Pancreas (tissue), 10 donors: ENCODE data around the gene TICAM2. TPM values are rescaled to one million over a fixed set of nuclear protein-coding genes. Genes with fewer than 3 reads are reported as not detected.

Source experiments
- ATAC-seq, 4 donors: fragments of 200-7000 bp; cut with Tn5 transposase; one replicate each; pipeline versions ENCODE4 v1.8.0 to v1.9.1; 2020; ENCODE audit warnings: mild to moderate bottlenecking in 4 of 4, moderate library complexity in 4 of 4
- DNase-seq, 6 donors: peaks; one replicate each; pipeline ENCODE4 v3.0.0-alpha.2; 2020
- FAIRE-seq: peaks from 2 replicates; lab custom pipeline; 2012; peaks lifted over from hg19 to GRCh38; lab: Jason Lieb, UNC
- H3K27ac ChIP-seq, 4 donors: fragments of 200-600 bp; sonication (generic); 1 replicate in 3 of 4; 2 replicates in 1 of 4; pipeline versions ENCODE4 v1.5.0 to v1.8.0; 2020
- H3K27me3 ChIP-seq, 4 donors: fragments of 200-600 bp; one replicate each; pipeline ENCODE4 v1.8.0; 2021
- H3K36me3 ChIP-seq, 3 donors: fragments of 200-600 bp; sonication (generic) in 1 of 3; one replicate each; pipeline versions ENCODE4 v1.5.0 to v1.8.0; 2020 to 2021
- H3K4me1 ChIP-seq, 3 donors: fragments of 200-600 bp; one replicate each; pipeline ENCODE4 v1.8.0; 2021
- H3K4me3 ChIP-seq, 4 donors: fragments of 200-600 bp; sonication (generic) in 2 of 4; one replicate each; pipeline versions ENCODE4 v1.5.0 to v1.8.0; 2020 to 2021
- H3K9me3 ChIP-seq, 4 donors: fragments of 200-600 bp; one replicate each; pipeline ENCODE4 v1.8.0; 2021
- CTCF ChIP-seq, 4 donors: fragments of 200-600 bp; sonication (generic) in 3 of 4; IDR thresholded peaks; one replicate each; pipeline versions ENCODE4 v1.5.0 to v1.8.0; 2021; ENCODE audit warnings: antibody characterized with exemption in 4 of 4
- WGBS, 2 donors: extraction: QIAGEN DNeasy Blood & Tissue Kit; methylation state at CpG; one replicate each; pipeline ENCODE4 v1.1.7; 2013; 5-methylcytosine and 5-hydroxymethylcytosine counted together
- intact Hi-C, 3 donors: fragments of 100-400 bp; cut with DNase I; formaldehyde crosslinking; loops; one replicate each; pipeline versions ENCODE4 v1.11.1 to v1.14.2; 2022
- polyA plus RNA-seq, 2 donors: library from polyadenylated mRNA; stranded (reverse); fragments of 200-250 nt; gene quantifications; one replicate each; pipeline ENCODE4 v1.2.3, GENCODE V29; 2013
- total RNA-seq, 6 donors: library from RNA; stranded (reverse); fragmentation: NEBNext Ultra II Directional in 4 of 6; extraction: Animal tissue kit (Norgen Biotek cat#: 25700) in 4 of 6; gene quantifications; one replicate each; pipeline versions ENCODE4 v1.2.1 to v1.2.4, GENCODE V29; 2021 to 2023
- donor health status: healthy with polysubstance abuse.
- donor health status: DM: no; HTN: no; CAD: no; lungs with moderate emphysema.
- donor health status: DM: no; HTN: no; CAD: no.
- donor health status: control.
- donor health status: control.
- donor health status: Bipolar disorder and iron deficiency.
- donor health status: DM: yes; HTN: yes; CAD: no.
- donor health status: DM: no; HTN: no; CAD: no.
- donor health status: DM: no; HTN: no; CAD: no.
- donor health status: DM: yes; HTN: yes; CAD: no.

Gene TICAM2
- total and polyA plus RNA-seq, 8 donors, result 1.4 to 3.4 (median 2.0) TPM

GRCh38 chr5:115594128-115595047 lies 7.9 kb downstream of the TICAM2 start:
- no peak for TF ChIP-seq CTCF (IDR thresholded peaks at IDR 0.05)
- no peak overlapping the region for H3K4me3 ChIP-seq
- H3K27me3 ChIP-seq, result no peaks in the 10 kb centered on the region
- DNase-seq (no peak), ATAC-seq (no peak), FAIRE-seq (no peak)
- no peaks in the 10 kb centered on the region for H3K9me3 ChIP-seq
- H3K27ac ChIP-seq, result no peak overlapping the region
- no peaks in the 10 kb centered on the region for H3K36me3 ChIP-seq
- intact Hi-C loops, result no loop called here
- 65 to 67% methylated on average over 2 of the region's 2 CpGs for WGBS, 2 donors
- H3K4me1 ChIP-seq, result peaks cover 0 to 2% (median under 1%) of the 10 kb centered on the region in 3 donors

- intact Hi-C loops, result loop anchor here in 1 of 3 donors (10.0 kb wide), 1 partner anchor 284 kb away; no protein-coding TSS in a partner anchor
- Histone ChIP-seq H3K27me3 (no peaks in the 10 kb centered on the region), H3K9me3 (no peaks in the 10 kb centered on the region), H3K4me3 (no peak overlapping the region), H3K27ac (no peak overlapping the region), H3K36me3 (no peaks in the 10 kb centered on the region), H3K4me1 (peaks cover 0 to 5% (median 3%) of the 10 kb centered on the region in 3 donors)
- FAIRE-seq (no peak), ATAC-seq (peak in 3 of 4 donors; percentile 47 to 57 (median 48)), DNase-seq (no peak)
- 38 to 42% methylated on average over 3 of the region's 3 CpGs for WGBS, 2 donors
- TF ChIP-seq CTCF (IDR thresholded peaks at IDR 0.05), result no peak
These were observed 13.2 kb downstream of the TICAM2 start for GRCh38 chr5:115589043-115589442.

- peaks cover 0 to 5% (median 3%) of the 10 kb centered on the region in 3 donors for H3K4me1 ChIP-seq
- no peaks in the 10 kb centered on the region for H3K36me3 ChIP-seq
- TF ChIP-seq CTCF (IDR thresholded peaks at IDR 0.05), result no peak
- H3K9me3 ChIP-seq, result no peaks in the 10 kb centered on the region
- H3K27me3 ChIP-seq, result no peaks in the 10 kb centered on the region
- FAIRE-seq (no peak), DNase-seq (no peak), ATAC-seq (no peak)
- H3K4me3 ChIP-seq, result no peak overlapping the region
- 55 to 62% methylated on average over 4 of the region's 4 CpGs for WGBS, 2 donors
- no peak overlapping the region for H3K27ac ChIP-seq
- intact Hi-C loops, result loop anchor here in 1 of 3 donors (10.0 kb wide), 1 partner anchor 284 kb away; no protein-coding TSS in a partner anchor
These were observed 13.6 kb downstream of the TICAM2 start for GRCh38 chr5:115588640-115589039.

GRCh38 chr5:115586525-115587146 lies 15.6 kb downstream of the TICAM2 start:
- H3K4me1 ChIP-seq, result peaks cover 0 to 5% (median 3%) of the 10 kb centered on the region in 3 donors
- peak; percentile 13 to 58 (median 33) for TF ChIP-seq CTCF (IDR thresholded peaks at IDR 0.05)
- no peaks in the 10 kb centered on the region for H3K9me3 ChIP-seq
- H3K27ac ChIP-seq, result no peak overlapping the region
- WGBS, 2 donors, result 39 to 41% methylated on average over 6 of the region's 6 CpGs
- H3K27me3 ChIP-seq, result no peaks in the 10 kb centered on the region
- H3K36me3 ChIP-seq, result no peaks in the 10 kb centered on the region
- FAIRE-seq, result peak; percentile 81
- no peak overlapping the region for H3K4me3 ChIP-seq
- no peak for DNase-seq
- peak in 3 of 4 donors; percentile 70 to 74 (median 71) for ATAC-seq
- intact Hi-C loops, result loop anchor here in 1 of 3 donors (10.0 kb wide), 1 partner anchor 282 kb away; no protein-coding TSS in a partner anchor
